H9 (cell line): Measurements from ENCODE around the gene SMIM12. TPM values are rescaled to one million over a fixed set of nuclear protein-coding genes. Genes with fewer than 3 reads are reported as not detected.

Experiments used
- DNase-seq: peaks from one replicate; pipeline ENCODE4 v3.0.0-alpha.2; 2017
- H2AFZ ChIP-seq: one replicate; pipeline ENCODE4 v1.6.1; 2013; ENCODE audit warnings: mild to moderate bottlenecking, low read length, control low read depth, moderate library complexity
- H2AK5ac ChIP-seq: 2 replicates; pipeline ENCODE4 v1.6.1; 2013; ENCODE audit warnings: low read length, control low read depth, mixed read lengths; ENCODE audit not compliant: insufficient read length
- H2BK120ac ChIP-seq: one replicate; pipeline ENCODE4 v1.6.1; 2013; ENCODE audit warnings: low read depth, mild to moderate bottlenecking, low read length, control low read depth, inconsistent platforms; ENCODE audit not compliant: poor library complexity, severe bottlenecking
- H2BK12ac ChIP-seq: 2 replicates; pipeline ENCODE4 v1.6.1; 2013; ENCODE audit warnings: low read length, control low read depth, mixed read lengths, low read depth; ENCODE audit not compliant: insufficient read length
- H2BK15ac ChIP-seq: 2 replicates; pipeline ENCODE4 v1.6.1; 2013; ENCODE audit warnings: low read depth, low read length, control low read depth
- H2BK20ac ChIP-seq: one replicate; pipeline ENCODE4 v1.6.1; 2013; ENCODE audit warnings: low read depth, mild to moderate bottlenecking, low read length, control low read depth, inconsistent platforms; ENCODE audit not compliant: poor library complexity, severe bottlenecking
- H2BK5ac ChIP-seq: 2 replicates; pipeline ENCODE4 v1.6.1; 2013; ENCODE audit warnings: low read length, control low read depth, mixed read lengths; ENCODE audit not compliant: insufficient read length
- H3K14ac ChIP-seq: 2 replicates; pipeline ENCODE4 v1.6.1; 2013; ENCODE audit warnings: low read length, control low read depth; ENCODE audit not compliant: insufficient read depth
- H3K18ac ChIP-seq: 2 replicates; pipeline ENCODE4 v1.6.1; 2013; ENCODE audit warnings: low read depth, mild to moderate bottlenecking, mixed read lengths, low read length, control low read depth; ENCODE audit not compliant: insufficient read length
- H3K23ac ChIP-seq: 2 replicates; pipeline ENCODE4 v1.6.1; 2013; ENCODE audit warnings: low read length, control low read depth, mixed read lengths, low read depth; ENCODE audit not compliant: insufficient read length
- H3K23me2 ChIP-seq: 2 replicates; pipeline ENCODE4 v1.6.1; 2013; ENCODE audit warnings: low read depth, mild to moderate bottlenecking, mixed read lengths, low read length, control low read depth; ENCODE audit not compliant: insufficient read length, poor library complexity, severe bottlenecking
- H3K27ac ChIP-seq: 2 replicates; pipeline ENCODE4 v1.5.1; 2013; ENCODE audit warnings: low read length, control low read depth, mixed read lengths, low read depth; ENCODE audit not compliant: insufficient read length
- H3K27me3 ChIP-seq: 2 replicates; pipeline ENCODE4 v1.6.1; 2013; ENCODE audit warnings: low read length, control low read depth, inconsistent platforms; ENCODE audit not compliant: insufficient read depth
- H3K4ac ChIP-seq: 2 replicates; pipeline ENCODE4 v1.6.1; 2013; ENCODE audit warnings: low read depth, mild to moderate bottlenecking, control low read depth, inconsistent platforms, low read length, moderate library complexity
- H3K4me1 ChIP-seq: 2 replicates; pipeline ENCODE4 v1.6.1; 2013; ENCODE audit warnings: low read length, control low read depth, inconsistent platforms; ENCODE audit not compliant: insufficient read depth
- H3K4me2 ChIP-seq: 2 replicates; pipeline ENCODE4 v1.6.1; 2013; ENCODE audit warnings: low read length, control low read depth, mixed read lengths; ENCODE audit not compliant: insufficient read length, insufficient read depth
- H3K56ac ChIP-seq: 2 replicates; pipeline ENCODE4 v1.6.1; 2013; ENCODE audit warnings: low read depth, mild to moderate bottlenecking, mixed read lengths, low read length, control low read depth; ENCODE audit not compliant: insufficient read length
- H3K79me1 ChIP-seq: 2 replicates; pipeline ENCODE4 v1.6.1; 2013; ENCODE audit warnings: low read depth, mild to moderate bottlenecking, moderate library complexity, low read length, control low read depth, inconsistent platforms; ENCODE audit not compliant: insufficient read depth, poor library complexity, severe bottlenecking
- H3K79me2 ChIP-seq: 2 replicates; pipeline ENCODE4 v1.6.1; 2013; ENCODE audit warnings: low read length, control low read depth, inconsistent platforms; ENCODE audit not compliant: insufficient read depth
- H3K9ac ChIP-seq: 2 replicates; pipeline ENCODE4 v1.6.1; 2013; ENCODE audit warnings: low read length, control low read depth, mixed read lengths; ENCODE audit not compliant: insufficient read length; ENCODE audit errors: extremely low read depth
- H3K9me3 ChIP-seq: one replicate; pipeline ENCODE4 v1.6.1; 2013; ENCODE audit warnings: low read depth, low read length, inconsistent platforms; ENCODE audit not compliant: control insufficient read depth
- H3T11ph ChIP-seq: one replicate; pipeline ENCODE4 v1.6.1; 2013; ENCODE audit warnings: mild to moderate bottlenecking, low read length, control low read depth, inconsistent platforms
- H4K20me1 ChIP-seq: one replicate; pipeline ENCODE4 v1.6.1; 2013; ENCODE audit not compliant: control insufficient read depth, insufficient read length, insufficient read depth
- H4K5ac ChIP-seq: 2 replicates; pipeline ENCODE4 v1.6.1; 2013; ENCODE audit warnings: low read depth, mild to moderate bottlenecking, mixed read lengths, low read length, control low read depth; ENCODE audit not compliant: insufficient read length
- H4K8ac ChIP-seq: replicated peaks from 2 replicates; pipeline ENCODE4 v1.6.1; 2013; ENCODE audit warnings: low read length, control low read depth, mixed read lengths, low read depth; ENCODE audit not compliant: insufficient read length
- H4K91ac ChIP-seq: 2 replicates; pipeline ENCODE4 v1.6.1; 2013; ENCODE audit warnings: low read depth, mild to moderate bottlenecking, moderate library complexity, mixed read lengths, low read length, control low read depth; ENCODE audit not compliant: insufficient read length
- H3K27ac Mint-ChIP-seq, 3 experiments: 2 replicates in 2 of 3; 3 replicates in 1 of 3; pipeline ENCODE4 v1.8.0; 2020 to 2021; ENCODE audit warnings: mixed read lengths in 3 of 3, mild to moderate bottlenecking in 1 of 3, moderate library complexity in 1 of 3
- H3K27me3 Mint-ChIP-seq: 2 replicates; pipeline ENCODE4 v1.8.0; 2021; ENCODE audit warnings: low read depth, mild to moderate bottlenecking, moderate library complexity, mixed read lengths
- H3K36me3 Mint-ChIP-seq, 3 experiments: 2 replicates in 2 of 3; 3 replicates in 1 of 3; pipeline ENCODE4 v1.8.0; 2020 to 2021; ENCODE audit warnings: low read depth in 3 of 3, mixed read lengths in 3 of 3; ENCODE audit not compliant: insufficient read depth in 1 of 3
- H3K4me1 Mint-ChIP-seq, 2 experiments: 2 replicates each; pipeline ENCODE4 v1.8.0; 2020; ENCODE audit warnings: mixed read lengths in 2 of 2
- H3K4me3 Mint-ChIP-seq, 2 experiments: 2 replicates in 1 of 2; 3 replicates in 1 of 2; pipeline ENCODE4 v1.8.0; 2020 to 2021; ENCODE audit warnings: mild to moderate bottlenecking in 2 of 2, mixed read lengths in 2 of 2, moderate library complexity in 1 of 2
- H3K9me3 Mint-ChIP-seq, 2 experiments: 2 replicates in 1 of 2; 3 replicates in 1 of 2; pipeline ENCODE4 v1.8.0; 2020; ENCODE audit warnings: mild to moderate bottlenecking in 2 of 2, mixed read lengths in 2 of 2, moderate library complexity in 1 of 2
- CTCF ChIP-seq: fragments of 200-600 bp; sonication (generic); conservative IDR thresholded peaks from 3 replicates; pipeline ENCODE4 v1.8.0; 2021; ENCODE audit warnings: antibody characterized with exemption, mild to moderate bottlenecking
- WGBS: extraction: QIAGEN DNeasy Blood & Tissue Kit; methylation state at CpG from one replicate; pipeline ENCODE4 v1.1.7; 2013; ENCODE audit warnings: missing lambda C conversion rate, low lambda C conversion rate, mixed read lengths; ENCODE audit not compliant: insufficient read length; ENCODE audit errors: extremely low coverage; 5-methylcytosine and 5-hydroxymethylcytosine counted together
- total RNA-seq: library from RNA; stranded (reverse); gene quantifications from 2 replicates; pipeline ENCODE4 v1.2.1, GENCODE V29; 2021

The SMIM12 gene
- total RNA-seq, 1 experiment from 2014 or later: 40.9 TPM

- WGBS: no CpG with 5 or more reads among the region's 44 CpGs
- peaks cover 52% of the 10 kb centered on the region for H3K27me3 Mint-ChIP-seq
- no peak for TF ChIP-seq CTCF
Observed at GRCh38 chr1:34868230-34869049, 8.9 kb upstream of the SMIM12 start.

More at GRCh38 chr1:34868230-34869049, 8.9 kb upstream of the SMIM12 start:
- no peak overlapping the region for H2BK12ac ChIP-seq
- no peaks in the 10 kb centered on the region for H3K9me3 ChIP-seq
- H3K79me1 ChIP-seq: no peaks in the 10 kb centered on the region
- Mint-ChIP-seq H3K4me1 (peaks cover 2 to 6% of the 10 kb centered on the region in 2 experiments; a peak in 2 of 4 replicates), H3K4me3 (no peak overlapping the region), H3K27ac (no peak overlapping the region), H3K9me3 (no peaks in the 10 kb centered on the region), H3K36me3 (no peaks in the 10 kb centered on the region; a peak in 2 of 7 replicates)
- no peak overlapping the region for H4K8ac ChIP-seq
- no peak overlapping the region for H4K5ac ChIP-seq
- no peak for DNase-seq
- no peak overlapping the region for H3K4me2 ChIP-seq
- H3K27ac ChIP-seq: no peak overlapping the region
- H3K79me2 ChIP-seq: no peaks in the 10 kb centered on the region
- no peak overlapping the region for H3K56ac ChIP-seq
- H4K91ac ChIP-seq: no peak overlapping the region
- no peaks in the 10 kb centered on the region for H4K20me1 ChIP-seq
- no peaks in the 10 kb centered on the region for H3K27me3 ChIP-seq
- H3K9ac ChIP-seq: no peak overlapping the region
- no peak overlapping the region for H2BK20ac ChIP-seq
- H2BK5ac ChIP-seq: no peak overlapping the region
- no peaks in the 10 kb centered on the region for H3K23me2 ChIP-seq
- no peak overlapping the region for H3K14ac ChIP-seq
- H3K4me1 ChIP-seq: no peaks in the 10 kb centered on the region
- H3K18ac ChIP-seq: no peak overlapping the region
- no peak overlapping the region for H3T11ph ChIP-seq
- H2AK5ac ChIP-seq: no peak overlapping the region
- H3K4ac ChIP-seq: no peak overlapping the region
- H2BK15ac ChIP-seq: no peak overlapping the region
- no peak overlapping the region for H2BK120ac ChIP-seq
- no peak overlapping the region for H3K23ac ChIP-seq
- H2AFZ ChIP-seq: no peak overlapping the region
